ENCODE results near the gene RO60.

The RO60 gene

GRCh38 chr1:193087893-193088292 lies 28.5 kb downstream of the RO60 start:
- H3K4me3 ChIP-seq (replicated peaks; ENCODE audit: low read depth, low read length), result no peak overlapping the region
- DNase-seq (ENCODE audit: extremely low read depth, low read depth), result no peak
- no peak for TF ChIP-seq CTCF (IDR thresholded peaks at IDR 0.05; ENCODE audit: low read depth, low read length, missing control alignments)

GRCh38 chr1:193090865-193091264 lies 31.5 kb downstream of the RO60 start:
- DNase-seq (ENCODE audit: extremely low read depth, low read depth), result no peak
- H3K4me3 ChIP-seq (replicated peaks; ENCODE audit: low read depth, low read length), result no peak overlapping the region
- no peak for TF ChIP-seq CTCF (IDR thresholded peaks at IDR 0.05; ENCODE audit: low read depth, low read length, missing control alignments)

- no peak for DNase-seq (ENCODE audit: extremely low read depth, low read depth)
- TF ChIP-seq CTCF (IDR thresholded peaks at IDR 0.05; ENCODE audit: low read depth, low read length, missing control alignments), result no peak
- H3K4me3 ChIP-seq (replicated peaks; ENCODE audit: low read depth, low read length), result no peak overlapping the region
Measured at GRCh38 chr1:193094112-193094511, 34.7 kb downstream of the RO60 start.

DNA sequence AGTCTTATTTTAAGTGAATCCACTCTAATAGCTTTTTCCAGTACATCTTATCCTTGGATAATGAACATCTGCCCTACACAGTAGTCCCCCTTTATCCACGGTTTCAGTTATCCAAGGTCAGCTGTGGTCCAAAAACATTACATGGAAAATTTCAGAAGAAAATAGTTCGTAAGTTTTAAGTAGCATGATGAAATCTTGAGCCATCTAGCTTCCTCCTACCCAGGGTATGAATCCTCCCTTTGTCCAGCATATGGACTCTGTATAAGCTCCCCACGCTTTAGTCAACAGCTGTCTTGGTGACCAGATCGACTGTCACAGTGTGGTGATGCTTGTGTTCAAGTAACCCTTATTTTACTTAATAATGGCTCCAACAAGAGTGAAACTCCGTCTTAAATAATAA lies 43.2 kb downstream of the RO60 start:
- DNase-seq (ENCODE audit: extremely low read depth, low read depth), result no peak
- TF ChIP-seq CTCF (IDR thresholded peaks at IDR 0.05; ENCODE audit: low read depth, low read length, missing control alignments), result no peak
- H3K4me3 ChIP-seq (replicated peaks; ENCODE audit: low read depth, low read length), result no peak overlapping the region

DNA sequence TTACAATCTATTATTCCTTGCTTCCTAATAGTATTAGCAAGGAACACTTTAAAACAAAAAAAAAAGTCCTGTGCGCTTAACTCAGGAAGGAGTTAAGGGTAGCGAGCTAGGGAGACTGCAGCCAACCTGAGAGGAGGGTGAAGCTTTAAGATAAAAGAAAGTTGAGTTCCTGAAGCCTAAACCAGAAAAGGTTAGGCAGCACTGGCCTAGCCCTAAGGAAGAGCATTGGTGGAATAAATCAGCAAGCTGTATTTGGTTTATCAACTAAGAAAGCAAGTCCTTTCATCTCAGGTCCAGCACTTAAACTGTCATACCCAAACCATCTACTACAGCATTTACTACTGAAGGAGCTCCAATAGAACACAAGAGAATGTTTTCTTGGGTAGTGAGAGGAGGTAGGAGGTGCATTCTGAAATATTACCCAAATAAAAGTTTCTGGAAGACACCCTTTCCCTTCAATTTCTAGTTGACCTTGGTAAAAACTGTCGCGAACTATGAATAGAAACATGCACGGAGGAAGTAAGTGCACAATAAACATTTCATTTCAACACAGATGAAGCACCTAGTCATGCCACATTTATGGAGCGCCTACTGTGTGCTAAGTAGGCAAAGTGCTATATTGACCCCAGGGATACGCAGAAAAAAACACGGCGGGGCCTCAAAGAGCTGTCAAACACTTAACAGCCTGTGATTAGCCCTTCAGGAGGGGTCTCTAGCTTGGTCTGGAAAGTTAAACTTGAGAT lies 44.5 kb downstream of the RO60 start:
- TF ChIP-seq CTCF (IDR thresholded peaks at IDR 0.05; ENCODE audit: low read depth, low read length, missing control alignments), result no peak
- H3K4me3 ChIP-seq (replicated peaks; ENCODE audit: low read depth, low read length), result peak overlapping the region; percentile 81
- no peak for DNase-seq (ENCODE audit: extremely low read depth, low read depth)

GRCh38 chr1:193104502-193104906 lies 45.1 kb downstream of the RO60 start:
- DNase-seq (ENCODE audit: extremely low read depth, low read depth), result peak; percentile 20
- H3K4me3 ChIP-seq (replicated peaks; ENCODE audit: low read depth, low read length), result peak overlapping the region; percentile 81
- TF ChIP-seq CTCF (IDR thresholded peaks at IDR 0.05; ENCODE audit: low read depth, low read length, missing control alignments), result no peak

Measured in HFF-Myc (cell line).